ENCODE measurements around the gene GALNT14.

DNA sequence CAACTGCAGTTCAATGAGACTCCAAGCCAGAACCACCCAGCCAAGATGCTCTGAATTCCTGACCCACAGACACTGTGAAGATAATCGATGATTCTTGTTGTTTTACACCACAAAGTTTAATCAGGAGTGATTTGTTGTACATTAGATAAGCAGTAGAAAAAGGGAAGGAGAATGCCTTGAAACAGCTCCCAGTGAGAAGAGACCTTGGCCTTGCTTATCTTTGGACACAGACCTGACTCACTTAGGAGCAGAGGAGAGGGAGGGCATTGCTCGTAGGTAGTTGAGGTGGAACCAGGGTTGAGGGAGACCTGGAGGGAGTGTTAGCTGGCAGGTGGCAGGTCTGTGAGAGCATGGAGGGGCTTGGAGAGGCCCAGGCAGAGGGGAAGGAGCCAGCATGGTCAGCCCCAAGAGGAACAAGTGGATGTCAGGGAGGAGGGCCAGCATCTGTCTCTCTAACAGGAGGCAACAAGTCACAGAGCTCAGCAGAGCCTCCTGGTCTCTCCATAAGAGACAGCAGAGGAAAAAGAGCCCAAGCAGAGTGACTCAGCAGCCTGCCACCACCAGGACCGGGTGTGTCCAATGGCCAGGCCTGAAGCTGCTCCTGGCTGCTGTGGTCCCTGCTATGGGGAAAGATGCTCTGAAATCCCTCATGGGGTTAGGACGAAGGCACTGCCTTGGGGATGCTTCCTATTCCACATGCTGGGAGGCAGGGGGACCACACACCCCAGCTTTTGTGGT, 169.4 kb downstream of the GALNT14 start:
- TF ChIP-seq, protein P1, sequence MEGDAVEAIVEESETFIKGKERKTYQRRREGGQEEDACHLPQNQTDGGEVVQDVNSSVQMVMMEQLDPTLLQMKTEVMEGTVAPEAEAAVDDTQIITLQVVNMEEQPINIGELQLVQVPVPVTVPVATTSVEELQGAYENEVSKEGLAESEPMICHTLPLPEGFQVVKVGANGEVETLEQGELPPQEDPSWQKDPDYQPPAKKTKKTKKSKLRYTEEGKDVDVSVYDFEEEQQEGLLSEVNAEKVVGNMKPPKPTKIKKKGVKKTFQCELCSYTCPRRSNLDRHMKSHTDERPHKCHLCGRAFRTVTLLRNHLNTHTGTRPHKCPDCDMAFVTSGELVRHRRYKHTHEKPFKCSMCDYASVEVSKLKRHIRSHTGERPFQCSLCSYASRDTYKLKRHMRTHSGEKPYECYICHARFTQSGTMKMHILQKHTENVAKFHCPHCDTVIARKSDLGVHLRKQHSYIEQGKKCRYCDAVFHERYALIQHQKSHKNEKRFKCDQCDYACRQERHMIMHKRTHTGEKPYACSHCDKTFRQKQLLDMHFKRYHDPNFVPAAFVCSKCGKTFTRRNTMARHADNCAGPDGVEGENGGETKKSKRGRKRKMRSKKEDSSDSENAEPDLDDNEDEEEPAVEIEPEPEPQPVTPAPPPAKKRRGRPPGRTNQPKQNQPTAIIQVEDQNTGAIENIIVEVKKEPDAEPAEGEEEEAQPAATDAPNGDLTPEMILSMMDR (IDR thresholded peaks at IDR 0.05), result no peak
- TF ChIP-seq POLR2A (IDR thresholded peaks at IDR 0.05), result no peak
